Neural crest cell (in vitro differentiated cells): ENCODE data around the gene C1QC. TPM values are rescaled to one million over a fixed set of nuclear protein-coding genes. Genes with fewer than 3 reads are reported as not detected.

Source experiments
- DNase-seq: peaks from one replicate; pipeline ENCODE4 v3.0.0; 2021; ENCODE audit warnings: low read depth, mixed read lengths, low spot score
- H3K27ac Mint-ChIP-seq: one replicate; pipeline ENCODE4 v1.8.0; 2021; ENCODE audit warnings: mild to moderate bottlenecking, mixed read lengths; ENCODE audit not compliant: unreplicated experiment
- H3K27me3 Mint-ChIP-seq: 2 replicates; pipeline ENCODE4 v1.8.0; 2021; ENCODE audit warnings: low read depth, mild to moderate bottlenecking, mixed read lengths
- H3K36me3 Mint-ChIP-seq: 2 replicates; pipeline ENCODE4 v1.8.0; 2021; ENCODE audit warnings: low read depth, mild to moderate bottlenecking, mixed read lengths
- H3K4me1 Mint-ChIP-seq: 2 replicates; pipeline ENCODE4 v1.8.0; 2021; ENCODE audit warnings: mixed read lengths
- H3K4me3 Mint-ChIP-seq: one replicate; pipeline ENCODE4 v1.8.0; 2021; ENCODE audit warnings: mild to moderate bottlenecking, mixed read lengths
- H3K9me3 Mint-ChIP-seq: 2 replicates; pipeline ENCODE4 v1.8.0; 2021; ENCODE audit warnings: mixed read lengths
- CTCF ChIP-seq: fragments of 200-600 bp; sonication (generic); conservative IDR thresholded peaks from 2 replicates; pipeline ENCODE4 v1.5.0; 2021; ENCODE audit warnings: antibody characterized with exemption, mild to moderate bottlenecking
- total RNA-seq: library from RNA; stranded (reverse); gene quantifications from 2 replicates; pipeline ENCODE4 v1.2.1, GENCODE V29; 2021

C1QC gene
- total RNA-seq, 1 donor from 2014 or later: not detected

DNA sequence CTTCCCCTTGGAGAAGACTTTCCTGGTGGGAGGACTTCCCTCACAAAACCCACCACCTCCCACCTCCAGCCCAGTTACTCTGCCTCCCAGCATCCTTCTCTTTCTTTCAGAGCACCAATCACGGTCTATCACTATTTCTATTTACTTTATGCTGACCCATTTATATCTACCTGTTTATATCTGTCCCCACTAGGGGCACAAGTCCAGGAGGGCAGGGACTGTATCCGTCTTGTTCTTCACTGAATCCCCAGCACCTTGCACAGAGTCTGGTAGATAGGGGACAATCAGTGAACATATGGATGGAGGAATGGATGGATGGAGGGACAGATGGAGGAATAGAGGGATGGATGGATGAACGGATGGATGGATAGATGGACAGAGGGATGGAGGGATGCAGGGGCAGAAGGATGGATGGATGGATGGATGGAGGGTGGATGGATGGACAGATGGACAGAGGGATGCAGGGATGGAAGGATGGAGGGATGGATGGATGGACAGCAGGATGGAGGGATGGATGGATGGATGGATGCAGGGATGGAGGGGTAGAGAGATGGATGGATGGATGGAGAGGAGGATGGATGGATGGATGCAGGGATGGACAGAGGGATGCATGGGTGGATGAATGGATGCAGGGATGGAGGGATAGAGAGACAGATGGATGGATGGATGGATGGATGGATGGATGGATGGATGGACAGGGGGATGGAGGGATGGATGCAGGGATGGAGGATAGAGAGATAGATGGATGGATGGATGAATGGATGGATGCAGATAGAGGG is 15.1 kb downstream of the C1QC start:
- peak; percentile 26 for TF ChIP-seq CTCF
- no peak overlapping the region for H3K4me3 Mint-ChIP-seq

GRCh38 chr1:22660716-22661241 is 17.3 kb downstream of the C1QC start:
- no peak for TF ChIP-seq CTCF
- no peak overlapping the region for H3K27ac Mint-ChIP-seq
- H3K4me1 Mint-ChIP-seq: peaks cover 8% of the 10 kb centered on the region
- no peaks in the 10 kb centered on the region for H3K36me3 Mint-ChIP-seq
- H3K4me3 Mint-ChIP-seq: no peak overlapping the region
- H3K9me3 Mint-ChIP-seq: no peaks in the 10 kb centered on the region
- no peak for DNase-seq
- peaks cover 24% of the 10 kb centered on the region for H3K27me3 Mint-ChIP-seq

More for the DNA sequence above, 15.1 kb downstream of the C1QC start:
- no peaks in the 10 kb centered on the region for H3K36me3 Mint-ChIP-seq
- no peaks in the 10 kb centered on the region for H3K9me3 Mint-ChIP-seq
- H3K4me1 Mint-ChIP-seq: peaks cover 7% of the 10 kb centered on the region
- DNase-seq: no peak
- H3K27ac Mint-ChIP-seq: no peak overlapping the region
- peaks cover 32% of the 10 kb centered on the region for H3K27me3 Mint-ChIP-seq

GRCh38 chr1:22661880-22662279 is 18.4 kb downstream of the C1QC start:
- no peaks in the 10 kb centered on the region for H3K36me3 Mint-ChIP-seq
- no peaks in the 10 kb centered on the region for H3K9me3 Mint-ChIP-seq
- peaks cover 15% of the 10 kb centered on the region for H3K27me3 Mint-ChIP-seq
- H3K27ac Mint-ChIP-seq: no peak overlapping the region
- no peak for TF ChIP-seq CTCF
- peaks cover 11% of the 10 kb centered on the region for H3K4me1 Mint-ChIP-seq
- H3K4me3 Mint-ChIP-seq: no peak overlapping the region
- no peak for DNase-seq

DNA sequence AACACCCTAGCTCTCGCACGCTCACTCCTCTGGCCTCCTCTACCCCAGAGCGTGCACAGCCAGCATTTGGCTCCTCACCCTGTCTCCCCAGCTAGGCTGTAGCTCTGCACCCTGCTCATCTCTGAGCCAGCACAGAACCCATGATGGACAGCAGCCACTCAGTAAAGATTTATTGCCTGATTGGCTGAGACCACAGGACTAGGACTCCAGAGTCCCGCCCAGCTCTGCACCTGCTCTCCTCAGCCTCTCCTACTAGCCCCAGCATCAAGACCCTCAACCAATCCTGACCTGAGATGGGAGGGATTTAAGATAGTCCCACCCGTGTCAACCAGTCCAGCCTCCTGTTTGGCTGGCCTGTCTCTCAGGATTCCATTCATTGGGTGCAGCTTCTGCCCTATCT is 18.9 kb downstream of the C1QC start:
- peaks cover 11% of the 10 kb centered on the region for H3K27me3 Mint-ChIP-seq

DNA sequence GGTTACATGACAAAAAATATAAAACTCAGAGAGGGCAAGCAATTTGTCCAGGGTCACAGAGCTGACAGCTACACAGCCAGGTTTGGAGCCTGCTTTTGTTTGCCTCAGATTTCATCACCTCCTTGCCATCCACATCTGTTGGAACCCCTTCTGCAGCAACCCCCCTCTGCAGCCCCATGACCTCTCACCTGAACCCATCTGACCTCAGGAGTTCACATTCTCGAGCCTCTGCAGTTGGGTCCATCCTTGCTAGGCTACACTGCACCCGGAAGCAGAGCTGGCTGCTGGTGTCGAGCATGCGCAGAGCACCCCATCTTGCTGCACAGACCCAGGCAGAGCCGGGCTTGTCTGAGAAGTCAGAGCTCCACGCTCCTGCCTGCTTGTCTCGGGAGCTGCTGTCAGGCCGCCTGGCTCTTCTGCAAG is 19.6 kb downstream of the C1QC start:
- TF ChIP-seq CTCF: no peak
- no peaks in the 10 kb centered on the region for H3K9me3 Mint-ChIP-seq
- peaks cover 8% of the 10 kb centered on the region for H3K27me3 Mint-ChIP-seq
- H3K36me3 Mint-ChIP-seq: no peaks in the 10 kb centered on the region
- peaks cover 11% of the 10 kb centered on the region for H3K4me1 Mint-ChIP-seq
- H3K4me3 Mint-ChIP-seq: no peak overlapping the region
- H3K27ac Mint-ChIP-seq: no peak overlapping the region
- DNase-seq: no peak

More for the DNA sequence above, 18.9 kb downstream of the C1QC start:
- H3K27ac Mint-ChIP-seq: no peak overlapping the region
- no peaks in the 10 kb centered on the region for H3K36me3 Mint-ChIP-seq
- TF ChIP-seq CTCF: no peak
- peaks cover 11% of the 10 kb centered on the region for H3K4me1 Mint-ChIP-seq
- DNase-seq: no peak
- no peak overlapping the region for H3K4me3 Mint-ChIP-seq
- H3K9me3 Mint-ChIP-seq: no peaks in the 10 kb centered on the region
